Stomach (tissue), 4 donors: ENCODE data around the gene KCNH1.

Experiments
- POLR2A ChIP-seq, 4 donors: fragments of 450-650 bp; IDR thresholded peaks; one replicate each; pipeline ENCODE4 v1.6.1; 2016; ENCODE audit warnings: antibody characterized with exemption in 4 of 4, control low read depth in 2 of 4, mild to moderate bottlenecking in 1 of 4, moderate library complexity in 1 of 4
- TF ChIP-seq, protein P1 (sequence below), 7 experiments: fragments of 450-650 bp in 4 of 7; fragments of 200-600 bp in 3 of 7; sonication (generic) in 3 of 7; IDR thresholded peaks; one replicate each; pipeline ENCODE4 v1.5.1; 2016 to 2019; ENCODE audit warnings: antibody characterized with exemption in 7 of 7, control low read depth in 2 of 7, mild to moderate bottlenecking in 1 of 7

GRCh38 chr1:210866532-210866931 is 267.4 kb downstream of the KCNH1 start:
- TF ChIP-seq, protein P1, sequence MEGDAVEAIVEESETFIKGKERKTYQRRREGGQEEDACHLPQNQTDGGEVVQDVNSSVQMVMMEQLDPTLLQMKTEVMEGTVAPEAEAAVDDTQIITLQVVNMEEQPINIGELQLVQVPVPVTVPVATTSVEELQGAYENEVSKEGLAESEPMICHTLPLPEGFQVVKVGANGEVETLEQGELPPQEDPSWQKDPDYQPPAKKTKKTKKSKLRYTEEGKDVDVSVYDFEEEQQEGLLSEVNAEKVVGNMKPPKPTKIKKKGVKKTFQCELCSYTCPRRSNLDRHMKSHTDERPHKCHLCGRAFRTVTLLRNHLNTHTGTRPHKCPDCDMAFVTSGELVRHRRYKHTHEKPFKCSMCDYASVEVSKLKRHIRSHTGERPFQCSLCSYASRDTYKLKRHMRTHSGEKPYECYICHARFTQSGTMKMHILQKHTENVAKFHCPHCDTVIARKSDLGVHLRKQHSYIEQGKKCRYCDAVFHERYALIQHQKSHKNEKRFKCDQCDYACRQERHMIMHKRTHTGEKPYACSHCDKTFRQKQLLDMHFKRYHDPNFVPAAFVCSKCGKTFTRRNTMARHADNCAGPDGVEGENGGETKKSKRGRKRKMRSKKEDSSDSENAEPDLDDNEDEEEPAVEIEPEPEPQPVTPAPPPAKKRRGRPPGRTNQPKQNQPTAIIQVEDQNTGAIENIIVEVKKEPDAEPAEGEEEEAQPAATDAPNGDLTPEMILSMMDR (IDR thresholded peaks at IDR 0.05), result no peak
- TF ChIP-seq POLR2A (IDR thresholded peaks at IDR 0.05), result no peak
